ENCODE results near the gene PPFIA3.

DNA sequence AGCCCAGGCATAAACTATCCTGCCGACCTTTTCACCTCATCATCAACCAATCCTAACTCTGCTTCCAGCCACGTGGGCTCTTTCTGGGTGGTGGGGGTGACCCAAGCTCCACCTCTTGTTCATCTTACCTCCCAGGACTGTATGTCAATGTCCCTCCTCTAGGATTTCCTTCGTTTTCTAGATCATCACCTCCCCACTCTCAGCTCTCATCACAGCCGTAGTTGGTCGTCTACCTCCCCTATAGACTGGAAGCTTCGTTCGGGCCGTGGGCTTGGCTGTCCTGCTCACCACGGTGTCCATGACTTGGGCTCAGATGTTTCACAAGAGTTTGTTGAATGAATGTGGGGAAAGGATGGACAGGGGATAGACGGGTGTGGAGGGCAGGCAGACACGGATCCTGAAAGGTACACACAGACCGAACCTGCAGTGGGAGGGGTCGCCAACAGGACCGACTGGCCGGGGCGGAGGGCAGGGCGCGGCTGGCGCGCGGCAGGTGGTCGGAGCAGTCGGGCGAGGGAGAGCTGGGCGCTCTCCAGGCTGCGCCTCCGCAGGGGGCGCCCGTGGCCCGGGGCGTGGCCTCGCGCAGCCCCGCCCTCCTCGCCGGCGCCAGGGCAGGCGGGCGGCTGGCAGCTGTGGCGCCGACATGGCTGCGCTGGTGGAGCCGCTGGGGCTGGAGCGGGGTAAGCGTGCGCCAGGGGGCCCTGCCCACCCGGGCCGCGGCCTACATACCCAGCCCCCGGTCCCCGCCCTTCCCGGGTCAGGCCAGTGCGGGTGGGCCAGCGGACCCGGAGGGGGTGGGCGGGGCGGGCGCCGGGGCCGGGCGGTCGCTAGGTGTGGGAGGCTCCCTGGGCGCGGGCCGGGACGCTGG, 5.3 kb upstream of the PPFIA3 start, which contains the start of gene LIN7B:
- TF ChIP-seq, protein P1, sequence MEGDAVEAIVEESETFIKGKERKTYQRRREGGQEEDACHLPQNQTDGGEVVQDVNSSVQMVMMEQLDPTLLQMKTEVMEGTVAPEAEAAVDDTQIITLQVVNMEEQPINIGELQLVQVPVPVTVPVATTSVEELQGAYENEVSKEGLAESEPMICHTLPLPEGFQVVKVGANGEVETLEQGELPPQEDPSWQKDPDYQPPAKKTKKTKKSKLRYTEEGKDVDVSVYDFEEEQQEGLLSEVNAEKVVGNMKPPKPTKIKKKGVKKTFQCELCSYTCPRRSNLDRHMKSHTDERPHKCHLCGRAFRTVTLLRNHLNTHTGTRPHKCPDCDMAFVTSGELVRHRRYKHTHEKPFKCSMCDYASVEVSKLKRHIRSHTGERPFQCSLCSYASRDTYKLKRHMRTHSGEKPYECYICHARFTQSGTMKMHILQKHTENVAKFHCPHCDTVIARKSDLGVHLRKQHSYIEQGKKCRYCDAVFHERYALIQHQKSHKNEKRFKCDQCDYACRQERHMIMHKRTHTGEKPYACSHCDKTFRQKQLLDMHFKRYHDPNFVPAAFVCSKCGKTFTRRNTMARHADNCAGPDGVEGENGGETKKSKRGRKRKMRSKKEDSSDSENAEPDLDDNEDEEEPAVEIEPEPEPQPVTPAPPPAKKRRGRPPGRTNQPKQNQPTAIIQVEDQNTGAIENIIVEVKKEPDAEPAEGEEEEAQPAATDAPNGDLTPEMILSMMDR (IDR thresholded peaks at IDR 0.05; ENCODE audit: low read length) = peak; percentile 37
- no peak for TF ChIP-seq EZH2phosphoT487 (IDR thresholded peaks at IDR 0.05; ENCODE audit: low read length)
- TF ChIP-seq EZH2 (optimal IDR thresholded peaks at IDR 0.05; ENCODE audit: low read depth, low read length) = no peak
